Measurements from ENCODE around the gene CTDSPL.
A peak's percentile ranks its signal among the peaks of the same experiment; 100 is the strongest.

Gene CTDSPL

DNA sequence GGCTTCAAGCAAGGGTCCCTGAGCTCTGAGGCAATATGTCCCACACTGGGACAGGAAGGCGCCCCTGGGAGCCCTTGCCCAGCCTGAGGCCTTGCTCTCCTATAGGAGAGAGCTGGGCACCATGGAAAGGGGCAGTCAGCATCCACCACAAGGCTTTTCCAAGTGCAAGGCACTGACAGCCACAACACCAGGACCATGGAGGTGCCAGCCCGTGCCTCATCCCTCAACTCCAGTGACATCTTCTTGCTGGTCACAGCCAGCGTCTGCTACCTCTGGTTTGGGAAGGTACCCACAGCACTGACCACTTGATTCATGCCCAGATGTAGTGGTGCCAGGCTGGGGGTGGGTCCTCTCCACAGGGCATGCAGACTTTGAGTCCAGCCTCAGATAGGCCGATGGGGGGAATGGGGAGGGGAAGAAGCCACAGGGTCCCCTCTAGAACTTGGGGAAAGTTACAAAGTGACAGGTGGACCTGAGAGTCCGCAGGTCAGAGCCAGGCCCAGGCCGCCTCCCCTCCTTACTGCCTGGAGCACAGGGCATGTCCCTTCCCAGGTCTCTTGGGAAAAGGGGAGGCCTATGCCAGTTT lies 140.7 kb downstream of the CTDSPL start:
- ATAC-seq, result no peak
- no peak for TF ChIP-seq ZFP30 (CRISPR knock-in tag; IDR thresholded peaks at IDR 0.05)
- no peak for TF ChIP-seq ZNF565 (CRISPR knock-in tag; conservative IDR thresholded peaks at IDR 0.05; ENCODE audit: low read depth)
- no peak for TF ChIP-seq ESRRG (CRISPR knock-in tag; IDR thresholded peaks at IDR 0.05)
- TF ChIP-seq ARNTL (CRISPR knock-in tag; IDR thresholded peaks at IDR 0.05; ENCODE audit: borderline replicate concordance, low read depth), result no peak
- no peak for TF ChIP-seq ZC3H10 (CRISPR knock-in tag; IDR thresholded peaks at IDR 0.05)
- TF ChIP-seq, protein P1, sequence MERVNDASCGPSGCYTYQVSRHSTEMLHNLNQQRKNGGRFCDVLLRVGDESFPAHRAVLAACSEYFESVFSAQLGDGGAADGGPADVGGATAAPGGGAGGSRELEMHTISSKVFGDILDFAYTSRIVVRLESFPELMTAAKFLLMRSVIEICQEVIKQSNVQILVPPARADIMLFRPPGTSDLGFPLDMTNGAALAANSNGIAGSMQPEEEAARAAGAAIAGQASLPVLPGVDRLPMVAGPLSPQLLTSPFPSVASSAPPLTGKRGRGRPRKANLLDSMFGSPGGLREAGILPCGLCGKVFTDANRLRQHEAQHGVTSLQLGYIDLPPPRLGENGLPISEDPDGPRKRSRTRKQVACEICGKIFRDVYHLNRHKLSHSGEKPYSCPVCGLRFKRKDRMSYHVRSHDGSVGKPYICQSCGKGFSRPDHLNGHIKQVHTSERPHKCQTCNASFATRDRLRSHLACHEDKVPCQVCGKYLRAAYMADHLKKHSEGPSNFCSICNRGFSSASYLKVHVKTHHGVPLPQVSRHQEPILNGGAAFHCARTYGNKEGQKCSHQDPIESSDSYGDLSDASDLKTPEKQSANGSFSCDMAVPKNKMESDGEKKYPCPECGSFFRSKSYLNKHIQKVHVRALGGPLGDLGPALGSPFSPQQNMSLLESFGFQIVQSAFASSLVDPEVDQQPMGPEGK (CRISPR knock-in tag; IDR thresholded peaks at IDR 0.05; ENCODE audit: borderline replicate concordance), result no peak
- TF ChIP-seq, protein P2, sequence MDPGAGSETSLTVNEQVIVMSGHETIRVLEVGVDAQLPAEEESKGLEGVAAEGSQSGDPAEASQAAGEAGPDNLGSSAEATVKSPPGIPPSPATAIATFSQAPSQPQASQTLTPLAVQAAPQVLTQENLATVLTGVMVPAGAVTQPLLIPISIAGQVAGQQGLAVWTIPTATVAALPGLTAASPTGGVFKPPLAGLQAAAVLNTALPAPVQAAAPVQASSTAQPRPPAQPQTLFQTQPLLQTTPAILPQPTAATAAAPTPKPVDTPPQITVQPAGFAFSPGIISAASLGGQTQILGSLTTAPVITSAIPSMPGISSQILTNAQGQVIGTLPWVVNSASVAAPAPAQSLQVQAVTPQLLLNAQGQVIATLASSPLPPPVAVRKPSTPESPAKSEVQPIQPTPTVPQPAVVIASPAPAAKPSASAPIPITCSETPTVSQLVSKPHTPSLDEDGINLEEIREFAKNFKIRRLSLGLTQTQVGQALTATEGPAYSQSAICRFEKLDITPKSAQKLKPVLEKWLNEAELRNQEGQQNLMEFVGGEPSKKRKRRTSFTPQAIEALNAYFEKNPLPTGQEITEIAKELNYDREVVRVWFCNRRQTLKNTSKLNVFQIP (CRISPR knock-in tag; IDR thresholded peaks at IDR 0.05; ENCODE audit: borderline replicate concordance, low read depth), result no peak
- TF ChIP-seq, protein P3, sequence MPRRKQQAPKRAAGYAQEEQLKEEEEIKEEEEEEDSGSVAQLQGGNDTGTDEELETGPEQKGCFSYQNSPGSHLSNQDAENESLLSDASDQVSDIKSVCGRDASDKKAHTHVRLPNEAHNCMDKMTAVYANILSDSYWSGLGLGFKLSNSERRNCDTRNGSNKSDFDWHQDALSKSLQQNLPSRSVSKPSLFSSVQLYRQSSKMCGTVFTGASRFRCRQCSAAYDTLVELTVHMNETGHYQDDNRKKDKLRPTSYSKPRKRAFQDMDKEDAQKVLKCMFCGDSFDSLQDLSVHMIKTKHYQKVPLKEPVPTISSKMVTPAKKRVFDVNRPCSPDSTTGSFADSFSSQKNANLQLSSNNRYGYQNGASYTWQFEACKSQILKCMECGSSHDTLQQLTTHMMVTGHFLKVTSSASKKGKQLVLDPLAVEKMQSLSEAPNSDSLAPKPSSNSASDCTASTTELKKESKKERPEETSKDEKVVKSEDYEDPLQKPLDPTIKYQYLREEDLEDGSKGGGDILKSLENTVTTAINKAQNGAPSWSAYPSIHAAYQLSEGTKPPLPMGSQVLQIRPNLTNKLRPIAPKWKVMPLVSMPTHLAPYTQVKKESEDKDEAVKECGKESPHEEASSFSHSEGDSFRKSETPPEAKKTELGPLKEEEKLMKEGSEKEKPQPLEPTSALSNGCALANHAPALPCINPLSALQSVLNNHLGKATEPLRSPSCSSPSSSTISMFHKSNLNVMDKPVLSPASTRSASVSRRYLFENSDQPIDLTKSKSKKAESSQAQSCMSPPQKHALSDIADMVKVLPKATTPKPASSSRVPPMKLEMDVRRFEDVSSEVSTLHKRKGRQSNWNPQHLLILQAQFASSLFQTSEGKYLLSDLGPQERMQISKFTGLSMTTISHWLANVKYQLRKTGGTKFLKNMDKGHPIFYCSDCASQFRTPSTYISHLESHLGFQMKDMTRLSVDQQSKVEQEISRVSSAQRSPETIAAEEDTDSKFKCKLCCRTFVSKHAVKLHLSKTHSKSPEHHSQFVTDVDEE (CRISPR knock-in tag; IDR thresholded peaks at IDR 0.05), result no peak
- no peak for TF ChIP-seq PPARA (CRISPR knock-in tag; IDR thresholded peaks at IDR 0.05; ENCODE audit: borderline replicate concordance)
- TF ChIP-seq RARB (CRISPR knock-in tag; IDR thresholded peaks at IDR 0.05), result no peak
- no peak for TF ChIP-seq BACH2 (CRISPR knock-in tag; IDR thresholded peaks at IDR 0.05; ENCODE audit: borderline replicate concordance)
- TF ChIP-seq GLIS3 (CRISPR knock-in tag; IDR thresholded peaks at IDR 0.05), result no peak

DNA sequence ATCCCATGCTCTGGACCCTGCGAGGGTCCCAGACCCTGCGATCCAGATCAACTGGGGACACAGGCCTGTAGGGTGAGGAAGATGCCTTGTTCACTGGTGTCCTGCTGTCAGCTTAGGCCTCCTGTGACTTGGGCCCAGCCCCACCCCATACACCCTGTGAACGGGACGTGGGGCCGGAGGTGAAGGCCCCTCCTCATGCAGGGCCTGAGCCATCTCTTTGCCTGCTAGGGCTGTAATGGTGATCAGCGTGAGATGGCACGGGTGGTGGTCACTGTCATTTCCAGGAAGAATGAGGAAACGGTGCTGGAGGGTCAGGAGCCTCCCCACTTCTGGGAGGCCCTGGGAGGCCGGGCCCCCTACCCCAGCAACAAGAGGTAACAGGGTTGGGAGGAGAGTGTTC lies 141.3 kb downstream of the CTDSPL start:
- no peak for ATAC-seq
- TF ChIP-seq ZNF8 (CRISPR knock-in tag; IDR thresholded peaks at IDR 0.05), result no peak
- no peak for TF ChIP-seq ZC3H10 (CRISPR knock-in tag; IDR thresholded peaks at IDR 0.05)

DNA sequence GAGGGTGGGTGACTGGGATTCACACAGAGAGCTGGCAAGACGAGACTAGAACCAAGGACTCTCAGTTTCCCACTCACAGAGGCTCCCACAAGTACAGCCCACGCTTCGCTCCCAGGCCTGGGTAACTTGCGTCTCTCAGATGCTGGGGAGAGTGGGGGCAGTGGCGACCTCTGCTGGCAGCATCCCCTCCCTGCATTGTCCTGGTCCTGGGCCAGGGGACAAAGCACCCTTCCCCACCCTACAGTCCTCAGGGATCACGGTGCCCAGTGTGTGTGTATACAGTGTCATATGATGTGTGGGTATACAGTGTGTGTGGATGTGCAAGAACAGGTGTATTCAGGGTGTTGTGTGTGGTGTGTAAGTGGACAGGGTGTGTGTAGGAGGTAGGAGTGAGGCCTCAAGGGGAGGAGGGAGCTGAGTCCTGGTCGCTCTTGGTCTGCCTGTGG lies 141.7 kb downstream of the CTDSPL start:
- ATAC-seq, result peak; percentile 65
- TF ChIP-seq TOX (CRISPR knock-in tag; IDR thresholded peaks at IDR 0.05; ENCODE audit: borderline replicate concordance) (no peak), ESRRG (CRISPR knock-in tag; IDR thresholded peaks at IDR 0.05) (no peak)
- TF ChIP-seq, protein P4, sequence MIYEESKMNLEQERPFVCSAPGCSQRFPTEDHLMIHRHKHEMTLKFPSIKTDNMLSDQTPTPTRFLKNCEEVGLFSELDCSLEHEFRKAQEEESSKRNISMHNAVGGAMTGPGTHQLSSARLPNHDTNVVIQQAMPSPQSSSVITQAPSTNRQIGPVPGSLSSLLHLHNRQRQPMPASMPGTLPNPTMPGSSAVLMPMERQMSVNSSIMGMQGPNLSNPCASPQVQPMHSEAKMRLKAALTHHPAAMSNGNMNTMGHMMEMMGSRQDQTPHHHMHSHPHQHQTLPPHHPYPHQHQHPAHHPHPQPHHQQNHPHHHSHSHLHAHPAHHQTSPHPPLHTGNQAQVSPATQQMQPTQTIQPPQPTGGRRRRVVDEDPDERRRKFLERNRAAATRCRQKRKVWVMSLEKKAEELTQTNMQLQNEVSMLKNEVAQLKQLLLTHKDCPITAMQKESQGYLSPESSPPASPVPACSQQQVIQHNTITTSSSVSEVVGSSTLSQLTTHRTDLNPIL (CRISPR knock-in tag; IDR thresholded peaks at IDR 0.05; ENCODE audit: low read depth), result no peak

DNA sequence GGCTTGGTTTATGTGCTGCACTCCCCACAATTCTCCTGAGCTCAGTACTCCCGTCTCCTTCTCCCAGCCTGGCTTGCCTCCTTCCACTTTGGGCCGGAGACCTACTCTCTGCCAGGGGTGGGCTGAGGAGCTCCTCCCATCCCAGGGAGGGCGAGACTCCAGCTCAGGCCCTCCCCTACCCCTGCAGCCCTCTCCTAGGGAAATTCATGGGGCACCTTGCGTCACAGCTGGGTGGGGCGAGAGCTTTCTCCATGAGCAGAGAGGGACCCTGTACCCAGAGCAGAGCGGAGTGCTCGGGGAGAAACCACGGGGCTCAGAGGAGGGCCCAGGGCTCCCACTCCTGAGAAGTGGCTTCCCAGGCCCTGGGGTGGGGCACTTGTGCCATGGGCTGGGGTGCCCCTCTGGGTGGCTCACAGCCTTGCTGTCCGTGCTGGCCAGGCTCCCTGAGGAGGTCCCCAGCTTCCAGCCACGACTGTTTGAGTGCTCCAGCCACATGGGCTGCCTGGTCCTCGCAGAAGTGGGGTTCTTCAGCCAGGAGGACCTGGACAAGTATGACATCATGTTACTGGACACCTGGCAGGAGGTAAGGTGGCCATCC lies 142.2 kb downstream of the CTDSPL start:
- ATAC-seq, result no peak; the same call in 2 of the 3 replicates
- TF ChIP-seq SNAI2 (CRISPR knock-in tag; IDR thresholded peaks at IDR 0.05) (no peak), TOX (CRISPR knock-in tag; IDR thresholded peaks at IDR 0.05; ENCODE audit: borderline replicate concordance) (no peak), ZNF8 (CRISPR knock-in tag; IDR thresholded peaks at IDR 0.05) (no peak), OSR1 (CRISPR knock-in tag; IDR thresholded peaks at IDR 0.05) (no peak), GLIS3 (CRISPR knock-in tag; IDR thresholded peaks at IDR 0.05) (no peak), ZNF70 (CRISPR knock-in tag; IDR thresholded peaks at IDR 0.05) (no peak), ZNF565 (CRISPR knock-in tag; conservative IDR thresholded peaks at IDR 0.05; ENCODE audit: low read depth) (no peak), ZFP30 (CRISPR knock-in tag; IDR thresholded peaks at IDR 0.05) (no peak), BACH2 (CRISPR knock-in tag; IDR thresholded peaks at IDR 0.05; ENCODE audit: borderline replicate concordance) (no peak), ZC3H10 (CRISPR knock-in tag; IDR thresholded peaks at IDR 0.05) (no peak), ISL1 (CRISPR knock-in tag; IDR thresholded peaks at IDR 0.05) (no peak), ESRRG (CRISPR knock-in tag; IDR thresholded peaks at IDR 0.05) (no peak), PPARA (CRISPR knock-in tag; IDR thresholded peaks at IDR 0.05; ENCODE audit: borderline replicate concordance) (no peak), TCF4 (CRISPR knock-in tag; IDR thresholded peaks at IDR 0.05; ENCODE audit: borderline replicate concordance) (no peak), RARB (CRISPR knock-in tag; IDR thresholded peaks at IDR 0.05) (no peak)
- TF ChIP-seq, protein P1 (CRISPR knock-in tag; IDR thresholded peaks at IDR 0.05; ENCODE audit: borderline replicate concordance), result no peak
- TF ChIP-seq, protein P4 (CRISPR knock-in tag; IDR thresholded peaks at IDR 0.05; ENCODE audit: low read depth), result no peak
- TF ChIP-seq, protein P5, sequence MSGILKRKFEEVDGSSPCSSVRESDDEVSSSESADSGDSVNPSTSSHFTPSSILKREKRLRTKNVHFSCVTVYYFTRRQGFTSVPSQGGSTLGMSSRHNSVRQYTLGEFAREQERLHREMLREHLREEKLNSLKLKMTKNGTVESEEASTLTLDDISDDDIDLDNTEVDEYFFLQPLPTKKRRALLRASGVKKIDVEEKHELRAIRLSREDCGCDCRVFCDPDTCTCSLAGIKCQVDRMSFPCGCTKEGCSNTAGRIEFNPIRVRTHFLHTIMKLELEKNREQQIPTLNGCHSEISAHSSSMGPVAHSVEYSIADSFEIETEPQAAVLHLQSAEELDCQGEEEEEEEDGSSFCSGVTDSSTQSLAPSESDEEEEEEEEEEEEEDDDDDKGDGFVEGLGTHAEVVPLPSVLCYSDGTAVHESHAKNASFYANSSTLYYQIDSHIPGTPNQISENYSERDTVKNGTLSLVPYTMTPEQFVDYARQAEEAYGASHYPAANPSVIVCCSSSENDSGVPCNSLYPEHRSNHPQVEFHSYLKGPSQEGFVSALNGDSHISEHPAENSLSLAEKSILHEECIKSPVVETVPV (CRISPR knock-in tag; IDR thresholded peaks at IDR 0.05), result no peak

Measured in SK-N-SH treated with all-trans-retinoic acid at 6 μM for 48 hours (cell line).